Ovary (tissue), 3 donors: ENCODE measurements around the gene TMEM54.

ENCODE experiments used
- POLR2A ChIP-seq: fragments of 450-650 bp; IDR thresholded peaks from one replicate; pipeline ENCODE4 v1.6.1; 2017; ENCODE audit warnings: antibody characterized with exemption, mild to moderate bottlenecking, moderate library complexity
- TF ChIP-seq, protein P1 (sequence below), 3 donors: fragments of 450-650 bp in 2 of 3; fragments of 200-600 bp in 1 of 3; IDR thresholded peaks; one replicate each; pipeline versions ENCODE4 v1.5.1 to v1.8.0; 2016 to 2022; ENCODE audit warnings: antibody characterized with exemption in 3 of 3, mild to moderate bottlenecking in 1 of 3
- donor health status: DM: no; HTN: no; CAD: no.

DNA sequence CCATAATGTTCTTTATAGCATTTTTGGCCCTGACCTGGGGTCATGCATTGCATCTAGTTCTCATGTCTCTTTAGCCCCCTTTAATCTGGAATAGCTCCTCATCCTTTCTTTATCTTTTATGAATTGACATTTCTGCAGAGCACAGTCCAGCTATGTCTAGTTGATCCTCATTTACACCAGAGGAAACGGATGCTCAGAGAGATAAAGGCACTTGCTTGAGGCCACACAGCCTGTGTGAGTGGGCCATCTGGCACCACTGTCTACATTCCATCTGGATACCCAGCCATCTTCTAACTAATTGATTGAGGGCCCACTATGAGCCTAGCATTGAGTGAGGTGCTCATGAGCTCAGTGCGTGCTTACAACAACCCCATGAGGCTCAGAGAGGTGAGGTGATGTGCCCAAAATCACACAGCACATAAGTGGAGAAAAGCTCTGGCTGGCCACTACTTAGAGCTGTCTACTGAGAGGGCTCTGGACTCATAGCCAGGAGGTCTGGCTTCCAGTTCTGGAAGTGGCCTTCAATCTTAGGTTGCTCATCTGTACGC, 11.4 kb downstream of the TMEM54 start:
- TF ChIP-seq, protein P1, sequence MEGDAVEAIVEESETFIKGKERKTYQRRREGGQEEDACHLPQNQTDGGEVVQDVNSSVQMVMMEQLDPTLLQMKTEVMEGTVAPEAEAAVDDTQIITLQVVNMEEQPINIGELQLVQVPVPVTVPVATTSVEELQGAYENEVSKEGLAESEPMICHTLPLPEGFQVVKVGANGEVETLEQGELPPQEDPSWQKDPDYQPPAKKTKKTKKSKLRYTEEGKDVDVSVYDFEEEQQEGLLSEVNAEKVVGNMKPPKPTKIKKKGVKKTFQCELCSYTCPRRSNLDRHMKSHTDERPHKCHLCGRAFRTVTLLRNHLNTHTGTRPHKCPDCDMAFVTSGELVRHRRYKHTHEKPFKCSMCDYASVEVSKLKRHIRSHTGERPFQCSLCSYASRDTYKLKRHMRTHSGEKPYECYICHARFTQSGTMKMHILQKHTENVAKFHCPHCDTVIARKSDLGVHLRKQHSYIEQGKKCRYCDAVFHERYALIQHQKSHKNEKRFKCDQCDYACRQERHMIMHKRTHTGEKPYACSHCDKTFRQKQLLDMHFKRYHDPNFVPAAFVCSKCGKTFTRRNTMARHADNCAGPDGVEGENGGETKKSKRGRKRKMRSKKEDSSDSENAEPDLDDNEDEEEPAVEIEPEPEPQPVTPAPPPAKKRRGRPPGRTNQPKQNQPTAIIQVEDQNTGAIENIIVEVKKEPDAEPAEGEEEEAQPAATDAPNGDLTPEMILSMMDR (IDR thresholded peaks at IDR 0.05): no peak
- TF ChIP-seq POLR2A: no peak
